Neuron (in vitro differentiated cells): ENCODE data around the gene IGSF22.
"Not testable (repeated sequence)": the region's sequence is repeated elsewhere in the genome, so short reads cannot be mapped to it uniquely, and the experiment has no call there.

Experiments used
- H2AFZ ChIP-seq: one replicate; pipeline ENCODE4 v1.6.1; 2013; ENCODE audit warnings: low read depth, mild to moderate bottlenecking, inconsistent platforms, low read length, moderate library complexity
- H3K27me3 ChIP-seq: one replicate; pipeline ENCODE4 v1.6.1; 2013; ENCODE audit warnings: low read length; ENCODE audit not compliant: insufficient read depth
- H3K36me3 ChIP-seq: one replicate; pipeline ENCODE4 v1.6.1; 2013; ENCODE audit warnings: low read length; ENCODE audit not compliant: insufficient read depth
- H3K4me1 ChIP-seq: one replicate; pipeline ENCODE4 v1.6.1; 2013; ENCODE audit warnings: low read length; ENCODE audit not compliant: insufficient read depth
- H3K4me3 ChIP-seq: 2 replicates; pipeline ENCODE4 v1.5.1; 2013; ENCODE audit warnings: mild to moderate bottlenecking, low read length, moderate library complexity
- H3K9me3 ChIP-seq: one replicate; pipeline ENCODE4 v1.6.1; 2013; ENCODE audit warnings: low read length

Gene IGSF22

GRCh38 chr11:18691467-18692140, 34.4 kb downstream of the IGSF22 start:
- not testable (repeated sequence) for H3K9me3 ChIP-seq, H2AFZ ChIP-seq, H3K36me3 ChIP-seq, H3K4me1 ChIP-seq, H3K4me3 ChIP-seq, H3K27me3 ChIP-seq

DNA sequence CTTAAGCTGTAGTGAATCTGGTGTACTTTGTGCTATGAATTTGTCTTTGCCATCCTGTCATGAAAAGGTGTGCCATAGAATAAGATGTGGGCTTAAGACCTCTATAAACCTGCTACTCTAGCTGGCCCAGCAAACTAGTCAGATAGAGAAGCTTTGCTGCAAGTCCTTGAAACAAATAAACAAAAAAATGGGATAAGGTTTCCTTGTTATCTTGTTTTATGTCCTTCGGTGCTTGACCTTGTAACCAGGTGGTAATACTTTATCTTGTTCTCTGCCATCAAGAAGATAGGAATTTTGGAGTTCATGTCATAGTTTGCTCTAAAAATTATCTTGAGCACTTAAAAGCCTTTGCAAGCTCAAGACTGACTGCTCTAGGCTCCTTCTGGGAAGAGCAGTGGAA, 41.7 kb downstream of the IGSF22 start:
- H3K27me3 ChIP-seq = no peaks in the 10 kb centered on the region
- H3K4me3 ChIP-seq = no peak overlapping the region
- H3K4me1 ChIP-seq = peaks cover 10% of the 10 kb centered on the region
- no peaks in the 10 kb centered on the region for H3K9me3 ChIP-seq
- H2AFZ ChIP-seq = no peak overlapping the region
- no peaks in the 10 kb centered on the region for H3K36me3 ChIP-seq

DNA sequence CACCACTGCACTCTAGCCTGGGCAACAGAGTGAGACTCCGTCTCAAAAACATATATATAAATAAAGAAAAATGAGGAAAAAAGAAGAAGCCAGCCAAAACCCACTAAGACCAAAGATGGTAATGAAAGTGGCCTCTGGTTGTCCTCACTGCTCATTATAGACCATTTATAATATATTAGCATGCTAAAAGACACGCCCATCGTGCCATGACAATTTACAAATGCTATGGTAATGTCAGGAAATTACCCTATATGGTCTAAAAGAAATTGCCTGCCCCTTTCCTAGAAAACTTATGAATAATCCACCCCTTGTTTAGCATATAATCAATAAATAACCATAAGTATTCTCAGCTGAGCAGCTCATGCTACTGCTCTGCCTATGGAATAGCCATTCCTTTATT, 43.5 kb downstream of the IGSF22 start:
- no peaks in the 10 kb centered on the region for H3K27me3 ChIP-seq
- no peak overlapping the region for H2AFZ ChIP-seq
- H3K36me3 ChIP-seq = no peaks in the 10 kb centered on the region
- no peaks in the 10 kb centered on the region for H3K9me3 ChIP-seq
- H3K4me1 ChIP-seq = peaks cover 10% of the 10 kb centered on the region
- H3K4me3 ChIP-seq = no peak overlapping the region

- not testable (repeated sequence) for H3K4me1 ChIP-seq, H3K9me3 ChIP-seq, H3K27me3 ChIP-seq, H2AFZ ChIP-seq, H3K36me3 ChIP-seq, H3K4me3 ChIP-seq
Observed at GRCh38 chr11:18681949-18682348, 44.0 kb downstream of the IGSF22 start.

- Histone ChIP-seq H3K36me3 (no peaks in the 10 kb centered on the region), H3K4me3 (no peak overlapping the region), H3K4me1 (no peaks in the 10 kb centered on the region), H3K9me3 (no peaks in the 10 kb centered on the region), H2AFZ (no peak overlapping the region), H3K27me3 (peaks cover 2% of the 10 kb centered on the region)
Observed at GRCh38 chr11:18677560-18677959, 48.4 kb downstream of the IGSF22 start.

- H3K4me1 ChIP-seq = no peaks in the 10 kb centered on the region
- H3K36me3 ChIP-seq = no peaks in the 10 kb centered on the region
- H3K4me3 ChIP-seq = no peak overlapping the region
- no peaks in the 10 kb centered on the region for H3K9me3 ChIP-seq
- no peak overlapping the region for H2AFZ ChIP-seq
- H3K27me3 ChIP-seq = peaks cover 2% of the 10 kb centered on the region
Observed at GRCh38 chr11:18676803-18677202, 49.2 kb downstream of the IGSF22 start.

- not testable (repeated sequence) for H3K4me3 ChIP-seq, H3K36me3 ChIP-seq, H3K4me1 ChIP-seq, H2AFZ ChIP-seq, H3K9me3 ChIP-seq, H3K27me3 ChIP-seq
Observed at GRCh38 chr11:18672209-18672608, 53.8 kb downstream of the IGSF22 start.

DNA sequence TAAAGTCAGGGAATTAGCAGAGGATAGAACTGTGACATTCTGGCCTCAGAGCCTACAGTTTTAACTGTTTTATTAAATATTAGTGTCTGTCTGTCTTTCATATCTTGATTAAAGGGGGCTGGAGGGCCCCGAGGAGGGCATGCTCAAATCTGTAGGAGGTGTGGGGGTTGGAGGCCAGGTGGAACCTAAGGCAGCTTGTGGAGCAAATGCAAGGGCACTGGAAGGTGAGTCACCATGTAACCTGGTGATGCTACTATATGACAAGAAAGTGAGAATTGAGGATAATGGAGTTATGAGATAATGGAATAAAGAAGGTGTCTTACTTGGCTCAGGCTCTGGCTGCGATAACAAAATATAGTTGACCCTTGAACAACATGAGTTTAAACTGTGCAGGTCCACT, 54.7 kb downstream of the IGSF22 start:
- Histone ChIP-seq H2AFZ (no peak overlapping the region), H3K4me3 (no peak overlapping the region), H3K4me1 (no peaks in the 10 kb centered on the region), H3K36me3 (no peaks in the 10 kb centered on the region), H3K27me3 (peaks cover 2% of the 10 kb centered on the region), H3K9me3 (no peaks in the 10 kb centered on the region)

- H3K9me3 ChIP-seq = no peaks in the 10 kb centered on the region
- H3K36me3 ChIP-seq = no peaks in the 10 kb centered on the region
- H3K4me3 ChIP-seq = no peak overlapping the region
- peaks cover 2% of the 10 kb centered on the region for H3K27me3 ChIP-seq
- no peak overlapping the region for H2AFZ ChIP-seq
- no peaks in the 10 kb centered on the region for H3K4me1 ChIP-seq
Observed at GRCh38 chr11:18669711-18670110, 56.3 kb downstream of the IGSF22 start.

GRCh38 chr11:18669219-18669596, 56.8 kb downstream of the IGSF22 start:
- H3K27me3 ChIP-seq = peaks cover 2% of the 10 kb centered on the region
- H3K4me3 ChIP-seq = no peak overlapping the region
- H2AFZ ChIP-seq = no peak overlapping the region
- H3K4me1 ChIP-seq = no peaks in the 10 kb centered on the region
- no peaks in the 10 kb centered on the region for H3K9me3 ChIP-seq
- H3K36me3 ChIP-seq = no peaks in the 10 kb centered on the region

DNA sequence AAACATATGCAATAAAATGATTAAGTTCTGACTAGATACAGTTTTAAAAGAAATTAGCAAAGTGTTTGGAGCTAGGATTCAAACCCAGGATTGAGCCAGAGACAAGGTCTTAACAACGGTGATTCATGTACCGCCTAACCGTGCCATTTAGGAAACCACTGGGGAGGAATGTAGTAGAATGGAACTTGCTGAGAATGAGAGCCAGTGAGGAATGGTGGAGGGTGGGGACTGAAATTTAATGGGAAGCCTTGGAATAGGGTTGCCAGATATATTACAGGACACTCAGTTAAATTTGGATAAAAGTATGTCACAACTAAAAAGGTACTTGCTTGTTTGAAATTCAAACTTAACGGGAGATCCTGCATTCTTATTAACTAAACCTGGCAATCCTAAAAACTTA, 57.9 kb downstream of the IGSF22 start:
- Histone ChIP-seq H3K4me1 (no peaks in the 10 kb centered on the region), H3K27me3 (peaks cover 2% of the 10 kb centered on the region), H3K9me3 (no peaks in the 10 kb centered on the region), H2AFZ (no peak overlapping the region), H3K36me3 (no peaks in the 10 kb centered on the region), H3K4me3 (no peak overlapping the region)

DNA sequence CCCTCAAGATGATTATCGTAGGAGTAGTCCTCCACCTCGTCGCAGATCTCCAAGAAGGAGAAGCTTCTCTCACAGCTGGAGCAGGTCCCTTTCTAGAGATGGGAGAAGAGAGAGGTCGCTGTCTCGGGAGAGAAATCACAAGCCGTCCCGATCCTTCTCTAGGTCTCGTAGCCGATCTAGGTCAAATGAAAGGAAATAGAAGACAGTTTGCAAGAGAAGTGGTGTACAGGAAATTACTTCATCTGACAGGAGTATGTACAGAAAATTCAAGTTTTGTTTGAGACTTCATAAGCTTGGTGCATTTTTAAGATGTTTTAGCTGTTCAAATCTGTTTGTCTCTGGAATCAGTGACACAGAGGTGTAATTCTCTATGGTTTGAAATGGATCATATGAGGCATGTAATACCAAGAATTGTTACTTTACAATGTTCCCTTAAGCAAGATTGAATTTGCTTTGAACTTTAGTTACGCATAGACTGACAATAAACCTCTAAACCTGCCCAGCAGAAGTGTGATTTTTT, 60.6 kb downstream of the IGSF22 start:
- not testable (repeated sequence) for H3K9me3 ChIP-seq, H3K4me1 ChIP-seq, H2AFZ ChIP-seq, H3K36me3 ChIP-seq, H3K4me3 ChIP-seq, H3K27me3 ChIP-seq

DNA sequence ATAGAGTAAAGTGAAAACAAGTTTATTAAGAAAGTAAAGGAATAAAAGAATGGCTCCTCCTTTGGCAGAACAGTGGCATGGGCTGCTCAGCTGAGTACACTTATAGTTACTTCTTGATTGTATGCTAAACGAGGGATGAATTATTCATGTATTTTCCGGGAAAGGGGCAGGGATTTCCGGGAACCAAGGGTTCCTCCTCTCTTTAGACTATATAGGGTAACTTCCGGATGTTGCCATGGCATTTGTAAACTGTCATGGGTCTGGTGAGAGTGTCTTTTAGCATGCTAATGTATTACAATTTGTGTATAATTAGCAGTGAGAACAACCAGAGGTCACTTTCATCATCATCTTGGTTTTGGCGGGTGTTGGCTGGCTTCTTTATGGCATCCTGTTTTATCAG, 68.3 kb downstream of the IGSF22 start:
- H3K9me3 ChIP-seq = no peaks in the 10 kb centered on the region

More for the DNA sequence above, 68.3 kb downstream of the IGSF22 start:
- Histone ChIP-seq H3K4me3 (no peak overlapping the region), H3K36me3 (no peaks in the 10 kb centered on the region), H2AFZ (no peak overlapping the region), H3K27me3 (no peaks in the 10 kb centered on the region), H3K4me1 (no peaks in the 10 kb centered on the region)
